ENCODE data around the gene SGK1. TPM values are rescaled to one million over a fixed set of nuclear protein-coding genes. Genes with fewer than 3 reads are reported as not detected.

Gene SGK1
- 28.8 and 36.4 TPM in 2 replicates for total RNA-seq

- peaks cover 42% of the 10 kb centered on the region for H3K27me3 Mint-ChIP-seq
- H3K4me3 Mint-ChIP-seq: peak within 1 kb of the TSS; percentile 88
- peak; percentile 76 for DNase-seq
- H3K9me3 Mint-ChIP-seq: peaks cover 8% of the 10 kb centered on the region
- H3K4me1 Mint-ChIP-seq: peaks cover 27% of the 10 kb centered on the region
- intact Hi-C loops (cut with micrococcal nuclease): no loop called here
- no peaks in the 10 kb centered on the region for H3K36me3 Mint-ChIP-seq (ENCODE audit: low read depth)
- no peak within 1 kb of the TSS for H3K27ac Mint-ChIP-seq
Measured at GRCh38 chr6:134317471-134318131, at the start of gene SGK1. TSS of gene SGK1 (minus strand) at chr6:134318112. CDS start at chr6:134317460, 652 bp downstream.

- H3K27me3 Mint-ChIP-seq: no peaks in the 10 kb centered on the region
- H3K4me1 Mint-ChIP-seq: peaks cover 2% of the 10 kb centered on the region
- no peak overlapping the region for H3K4me3 Mint-ChIP-seq
- H3K9me3 Mint-ChIP-seq: no peaks in the 10 kb centered on the region
- no peak for DNase-seq
- intact Hi-C loops (cut with micrococcal nuclease): no loop called here
- no peaks in the 10 kb centered on the region for H3K36me3 Mint-ChIP-seq (ENCODE audit: low read depth)
- no peak overlapping the region for H3K27ac Mint-ChIP-seq
Measured at GRCh38 chr6:134363323-134364039, 45.6 kb upstream of the SGK1 start.

GRCh38 chr6:134361011-134361410 lies 43.1 kb upstream of the SGK1 start:
- no peak for DNase-seq
- Mint-ChIP-seq H3K36me3 (ENCODE audit: low read depth) (peaks cover 3% of the 10 kb centered on the region), H3K4me3 (no peak overlapping the region), H3K4me1 (peaks cover 5% of the 10 kb centered on the region), H3K9me3 (peaks cover 11% of the 10 kb centered on the region), H3K27ac (no peak overlapping the region), H3K27me3 (no peaks in the 10 kb centered on the region)
- intact Hi-C loops (cut with micrococcal nuclease): no loop called here

GRCh38 chr6:134359302-134359701 lies 41.4 kb upstream of the SGK1 start:
- Mint-ChIP-seq H3K36me3 (ENCODE audit: low read depth) (peaks cover 4% of the 10 kb centered on the region), H3K27me3 (no peaks in the 10 kb centered on the region), H3K9me3 (peaks cover 23% of the 10 kb centered on the region), H3K4me1 (peaks cover 5% of the 10 kb centered on the region), H3K4me3 (no peak overlapping the region), H3K27ac (no peak overlapping the region)
- intact Hi-C loops (cut with micrococcal nuclease): no loop called here
- no peak for DNase-seq

GRCh38 chr6:134358320-134358719 lies 40.4 kb upstream of the SGK1 start:
- Mint-ChIP-seq H3K27ac (no peak overlapping the region), H3K27me3 (no peaks in the 10 kb centered on the region)
- intact Hi-C loops (cut with micrococcal nuclease): no loop called here

GRCh38 chr6:134357022-134357487 lies 39.1 kb upstream of the SGK1 start:
- no peaks in the 10 kb centered on the region for H3K27me3 Mint-ChIP-seq
- peaks cover 25% of the 10 kb centered on the region for H3K4me1 Mint-ChIP-seq
- DNase-seq: no peak
- H3K4me3 Mint-ChIP-seq: no peak overlapping the region
- H3K36me3 Mint-ChIP-seq (ENCODE audit: low read depth): peaks cover 4% of the 10 kb centered on the region
- no peak overlapping the region for H3K27ac Mint-ChIP-seq
- intact Hi-C loops (cut with micrococcal nuclease): no loop called here
- peaks cover 23% of the 10 kb centered on the region for H3K9me3 Mint-ChIP-seq

More at GRCh38 chr6:134358320-134358719, 40.4 kb upstream of the SGK1 start:
- H3K4me3 Mint-ChIP-seq: no peak overlapping the region
- DNase-seq: no peak
- peaks cover 13% of the 10 kb centered on the region for H3K4me1 Mint-ChIP-seq
- H3K9me3 Mint-ChIP-seq: peaks cover 23% of the 10 kb centered on the region
- H3K36me3 Mint-ChIP-seq (ENCODE audit: low read depth): peaks cover 4% of the 10 kb centered on the region

GRCh38 chr6:134356405-134356804 lies 38.5 kb upstream of the SGK1 start:
- H3K36me3 Mint-ChIP-seq (ENCODE audit: low read depth): peaks cover 4% of the 10 kb centered on the region
- no peak overlapping the region for H3K4me3 Mint-ChIP-seq
- no peak for DNase-seq
- H3K9me3 Mint-ChIP-seq: peaks cover 23% of the 10 kb centered on the region
- peaks cover 32% of the 10 kb centered on the region for H3K4me1 Mint-ChIP-seq
- intact Hi-C loops (cut with micrococcal nuclease): no loop called here
- no peaks in the 10 kb centered on the region for H3K27me3 Mint-ChIP-seq
- no peak overlapping the region for H3K27ac Mint-ChIP-seq

- Mint-ChIP-seq H3K27me3 (no peaks in the 10 kb centered on the region), H3K4me1 (peaks cover 31% of the 10 kb centered on the region), H3K4me3 (peak overlapping the region; percentile 81), H3K36me3 (ENCODE audit: low read depth) (peaks cover 4% of the 10 kb centered on the region), H3K27ac (peak overlapping the region; percentile 91), H3K9me3 (peaks cover 23% of the 10 kb centered on the region)
- intact Hi-C loops (cut with micrococcal nuclease): loop anchor here (1.0 to 5.0 kb wide), 5 partner anchors 20 to 178 kb away; no protein-coding TSS in a partner anchor
- DNase-seq: no peak
Measured at GRCh38 chr6:134352786-134353480, 35.0 kb upstream of the SGK1 start.

- Mint-ChIP-seq H3K27ac (peak overlapping the region; percentile 91), H3K36me3 (ENCODE audit: low read depth) (peaks cover 4% of the 10 kb centered on the region), H3K27me3 (no peaks in the 10 kb centered on the region), H3K9me3 (peaks cover 19% of the 10 kb centered on the region), H3K4me3 (peak overlapping the region; percentile 81), H3K4me1 (peaks cover 31% of the 10 kb centered on the region)
- DNase-seq: peak; percentile 75
- intact Hi-C loops (cut with micrococcal nuclease): loop anchor here (1.0 to 5.0 kb wide), 4 partner anchors 21 to 177 kb away; no protein-coding TSS in a partner anchor
Measured at GRCh38 chr6:134351615-134352474, 33.9 kb upstream of the SGK1 start.

- no peaks in the 10 kb centered on the region for H3K36me3 Mint-ChIP-seq (ENCODE audit: low read depth)
- no peak overlapping the region for H3K4me3 Mint-ChIP-seq
- peaks cover 29% of the 10 kb centered on the region for H3K4me1 Mint-ChIP-seq
- no peaks in the 10 kb centered on the region for H3K9me3 Mint-ChIP-seq
- no peak for DNase-seq
- no peak overlapping the region for H3K27ac Mint-ChIP-seq
- H3K27me3 Mint-ChIP-seq: no peaks in the 10 kb centered on the region
- intact Hi-C loops (cut with micrococcal nuclease): no loop called here
Measured at GRCh38 chr6:134347885-134348805, 30.2 kb upstream of the SGK1 start.

GRCh38 chr6:134346932-134347545 lies 29.1 kb upstream of the SGK1 start:
- Mint-ChIP-seq H3K36me3 (ENCODE audit: low read depth) (no peaks in the 10 kb centered on the region), H3K4me1 (peaks cover 18% of the 10 kb centered on the region), H3K27ac (no peak overlapping the region), H3K4me3 (no peak overlapping the region), H3K27me3 (no peaks in the 10 kb centered on the region), H3K9me3 (no peaks in the 10 kb centered on the region)
- intact Hi-C loops (cut with micrococcal nuclease): no loop called here
- no peak for DNase-seq

- no peak overlapping the region for H3K27ac Mint-ChIP-seq
- H3K27me3 Mint-ChIP-seq: no peaks in the 10 kb centered on the region
- H3K4me3 Mint-ChIP-seq: no peak overlapping the region
- H3K4me1 Mint-ChIP-seq: peaks cover 9% of the 10 kb centered on the region
- intact Hi-C loops (cut with micrococcal nuclease): no loop called here
- no peak for DNase-seq
- no peaks in the 10 kb centered on the region for H3K36me3 Mint-ChIP-seq (ENCODE audit: low read depth)
- no peaks in the 10 kb centered on the region for H3K9me3 Mint-ChIP-seq
Measured at GRCh38 chr6:134345789-134346188, 27.9 kb upstream of the SGK1 start.

All from activated CD4-positive, alpha-beta T cell treated with anti-CD3 and anti-CD28 coated beads, Interleukin-2, amount 10 ng/mL, durations not matched to agents 24 days and 14 days (primary cell).